Adrenal gland (tissue), 5 donors: ENCODE measurements around the gene NDC80.

Experiments
- CTCF ChIP-seq, 6 experiments: fragments of 450-650 bp in 4 of 6; fragments of 200-600 bp in 2 of 6; sonication (generic) in 1 of 6; IDR thresholded peaks; 1 replicate in 5 of 6; 2 replicates in 1 of 6; pipeline versions ENCODE4 v1.5.1 to v1.8.0; 2016 to 2021; ENCODE audit warnings: antibody characterized with exemption in 6 of 6, mild to moderate bottlenecking in 2 of 6, moderate library complexity in 1 of 6
- POLR2A ChIP-seq, 2 donors: fragments of 450-650 bp; IDR thresholded peaks; one replicate each; pipeline ENCODE4 v1.6.1; 2017; ENCODE audit warnings: antibody characterized with exemption in 2 of 2, mild to moderate bottlenecking in 2 of 2, moderate library complexity in 1 of 2
- donor health status: DM: no; HTN: no; CAD: no.

DNA sequence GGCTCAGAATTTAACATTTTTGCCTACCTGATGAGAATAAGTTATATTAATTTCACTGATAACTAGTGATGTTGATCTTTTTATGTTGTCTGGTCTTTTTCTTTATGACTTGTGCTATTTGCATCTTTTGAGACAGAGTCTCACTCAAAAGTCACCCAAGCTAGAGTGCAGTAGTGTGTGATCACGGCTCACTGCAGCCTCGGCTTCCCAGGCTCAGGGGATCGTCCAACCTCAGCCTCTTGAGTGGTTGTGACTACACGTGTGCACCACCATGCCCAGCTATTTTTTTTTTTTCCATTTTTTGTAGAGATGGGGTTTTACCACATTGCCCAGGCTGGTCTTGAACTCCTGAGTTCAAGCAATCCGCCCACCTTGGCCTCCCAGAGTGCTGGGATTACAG, 91.6 kb downstream of the NDC80 start:
- TF ChIP-seq CTCF (IDR thresholded peaks at IDR 0.05) (no peak), POLR2A (IDR thresholded peaks at IDR 0.05) (no peak)
